BJ (cell line): Measurements from ENCODE around the gene CFAP69. TPM values are rescaled to one million over a fixed set of nuclear protein-coding genes. Genes with fewer than 3 reads are reported as not detected.
A peak's percentile ranks its signal among the peaks of the same experiment; 100 is the strongest.

Experiments used
- CTCF ChIA-PET: fragments of 350-600 bp; formaldehyde crosslinking; extraction: SDS; loops from one replicate; lab custom pipeline; 2021; ENCODE audit warnings: antibody characterized with exemption, inconsistent platforms; lab: Yijun Ruan, JAX
- POLR2A ChIA-PET: fragments of 300-600 bp; sonication (Branson Sonifier 250); formaldehyde crosslinking; extraction: SDS; loops from one replicate; lab custom pipeline; 2021; ENCODE audit warnings: antibody characterized with exemption; lab: Charles Lee
- DNase-seq: peaks from one replicate; pipeline ENCODE4 v3.0.0-alpha.2; 2011; ENCODE audit warnings: low read depth
- H3K27me3 ChIP-seq: 2 replicates; pipeline ENCODE4 v1.6.0; 2011; ENCODE audit warnings: low read length; ENCODE audit not compliant: control insufficient read depth, insufficient read depth
- H3K36me3 ChIP-seq: 2 replicates; pipeline ENCODE4 v1.5.1; 2011; ENCODE audit warnings: low read length; ENCODE audit not compliant: control insufficient read depth, insufficient read depth
- H3K4me3 ChIP-seq: 2 replicates; pipeline ENCODE4 v1.5.1; 2011; ENCODE audit warnings: low read depth, mild to moderate bottlenecking, control low read depth, low read length
- CTCF ChIP-seq: IDR thresholded peaks from 2 replicates; pipeline ENCODE4 v1.5.1; 2011; ENCODE audit warnings: low read depth, mild to moderate bottlenecking, control low read depth, inconsistent platforms, low read length, moderate library complexity; ENCODE audit not compliant: insufficient read depth
- polyA plus RNA-seq: library from polyadenylated mRNA; depleted of rRNA; stranded (reverse); fragments of >200 nt; gene quantifications from 2 replicates; pipeline ENCODE4 v1.2.3, GENCODE V29; 2011

Gene CFAP69
- polyA plus RNA-seq, 1 experiment, result 0.90 TPM

GRCh38 chr7:90276033-90276728 lies 31.2 kb downstream of the CFAP69 start:
- no peak for DNase-seq
- Histone ChIP-seq H3K27me3 (no peaks in the 10 kb centered on the region), H3K36me3 (no peaks in the 10 kb centered on the region), H3K4me3 (no peak overlapping the region)
- TF ChIP-seq CTCF, result no peak
- CTCF ChIA-PET, result no interaction called here
- POLR2A ChIA-PET, result no interaction called here

- no peak for DNase-seq
- ChIA-PET POLR2A (no interaction called here), CTCF (no interaction called here)
- Histone ChIP-seq H3K4me3 (no peak overlapping the region), H3K36me3 (no peaks in the 10 kb centered on the region), H3K27me3 (no peaks in the 10 kb centered on the region)
- TF ChIP-seq CTCF, result no peak
Observed at GRCh38 chr7:90288154-90288553, 43.2 kb downstream of the CFAP69 start.

DNA sequence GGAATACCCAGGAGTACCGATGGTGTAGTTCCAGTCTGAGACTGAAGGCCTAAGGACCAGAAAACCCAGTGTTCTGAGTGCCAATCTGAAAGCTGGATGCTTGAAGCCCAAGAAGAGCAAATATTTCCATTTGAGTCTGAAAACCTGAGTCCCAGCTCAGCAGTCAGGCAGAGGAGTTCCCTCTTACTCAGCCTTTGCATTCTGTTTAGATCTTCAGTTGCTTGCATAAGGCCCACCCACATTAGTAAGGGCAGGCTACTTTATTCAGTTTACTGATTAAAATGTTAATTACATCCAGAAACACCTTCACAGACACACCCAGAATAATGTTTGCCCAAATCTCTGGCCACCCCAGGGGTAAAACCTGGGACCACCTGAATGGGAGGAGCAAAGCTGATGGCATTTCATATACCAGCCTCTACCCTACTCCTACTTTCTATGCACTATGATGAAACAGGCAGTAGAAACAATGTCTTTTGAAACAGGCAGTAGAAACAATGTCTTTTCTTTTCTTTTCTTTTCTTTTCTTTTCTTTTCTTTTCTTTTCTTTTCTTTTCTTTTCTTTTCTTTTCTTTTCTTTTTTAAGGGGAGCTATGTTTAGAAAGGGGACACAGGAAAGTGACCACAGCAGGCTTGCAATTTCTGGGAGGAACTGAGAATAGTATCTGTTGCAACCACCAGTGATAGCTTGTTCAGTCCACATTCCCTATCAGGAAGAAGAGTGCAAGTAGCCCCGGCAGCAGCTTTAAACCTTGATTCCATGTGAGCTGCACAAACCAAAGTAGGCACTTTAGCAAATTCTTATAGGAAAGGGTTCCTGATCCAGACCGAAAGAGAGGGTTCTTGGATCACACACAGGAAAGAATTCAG lies 45.5 kb downstream of the CFAP69 start:
- Histone ChIP-seq H3K4me3 (no peak overlapping the region), H3K27me3 (no peaks in the 10 kb centered on the region), H3K36me3 (no peaks in the 10 kb centered on the region)
- no peak for DNase-seq
- TF ChIP-seq CTCF, result no peak
- ChIA-PET POLR2A (interaction anchor here (0.7 kb wide), 1 partner anchor 997 kb away, joined by 4 read pairs; no protein-coding TSS in a partner anchor), CTCF (interaction anchor here (0.7 kb wide), 1 partner anchor 1944 kb away, joined by 3 read pairs; no protein-coding TSS in a partner anchor)

DNA sequence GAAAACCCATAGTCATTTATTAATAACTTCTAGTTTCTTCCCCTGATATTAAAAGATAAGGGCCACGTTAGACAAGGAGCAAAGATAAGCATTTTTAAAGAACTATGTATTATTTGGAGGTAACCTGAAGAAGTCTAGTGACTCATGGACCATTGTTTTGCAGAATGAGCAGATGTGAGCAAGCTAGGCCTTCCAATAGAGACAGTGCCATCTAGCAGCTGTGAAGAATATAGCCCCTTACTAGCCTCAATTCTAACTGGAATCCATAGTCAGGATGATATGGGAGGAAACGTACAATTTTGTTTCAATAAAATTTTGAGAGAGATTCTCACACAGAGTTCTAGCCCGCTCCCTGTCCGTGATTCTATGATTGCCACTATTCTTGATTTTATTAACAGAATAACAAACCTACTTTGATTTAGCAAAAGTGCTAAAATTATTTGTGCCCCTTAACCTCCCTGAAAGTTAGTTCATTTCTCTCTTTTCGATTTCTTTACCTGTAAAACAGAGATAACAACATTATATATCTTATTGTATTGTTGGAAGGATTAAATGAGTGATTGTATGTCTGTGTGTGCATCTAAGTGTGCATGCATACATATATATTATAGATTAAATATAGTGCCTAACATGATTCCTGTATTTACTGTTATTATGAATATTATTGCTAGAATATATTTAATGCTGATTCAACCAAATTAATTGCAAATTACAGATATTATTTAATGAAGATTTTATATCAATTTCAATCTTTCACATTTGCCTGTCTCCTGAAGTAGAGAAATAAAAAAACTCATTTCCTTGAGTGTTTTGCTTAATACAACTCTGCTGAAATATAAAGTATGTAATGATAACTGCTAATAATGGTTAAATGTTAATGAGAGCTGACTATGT lies 53.4 kb downstream of the CFAP69 start:
- ChIA-PET POLR2A (no interaction called here), CTCF (interaction anchor here (0.6 to 2.1 kb wide), 13 partner anchors 8 to 146 kb away, joined by 3 to 8 read pairs (median 5); partner anchors contain the start of gene STEAP1)
- DNase-seq, result peak; percentile 11

More for the DNA sequence above, 53.4 kb downstream of the CFAP69 start:
- peak; percentile 83 for TF ChIP-seq CTCF
- no peaks in the 10 kb centered on the region for H3K36me3 ChIP-seq
- no peak overlapping the region for H3K4me3 ChIP-seq
- no peaks in the 10 kb centered on the region for H3K27me3 ChIP-seq
